Endothelial cell of umbilical vein (primary cell): ENCODE measurements around the gene CHKB. TPM values are rescaled to one million over a fixed set of nuclear protein-coding genes. Genes with fewer than 3 reads are reported as not detected.

Source experiments
- BruUV-seq: library from RNA; stranded (reverse); fragments of 400-500 nt; replicated peaks from 2 replicates; lab custom pipeline; 2021; lab: Mats Ljungman, UMichigan
- CTCF ChIA-PET: fragments of 300-600, 350-600 bp; sonication (Branson Sonifier 250); formaldehyde crosslinking; loops from one replicate; lab custom pipeline; 2021; ENCODE audit warnings: antibody characterized with exemption, inconsistent platforms; lab: Charles Lee
- POLR2A ChIA-PET: fragments of 300-600, 350-600 bp; sonication (Branson Sonifier 250); formaldehyde crosslinking; loops from one replicate; lab custom pipeline; 2021; ENCODE audit warnings: antibody characterized with exemption, inconsistent platforms; lab: Charles Lee
- DNase-seq: peaks from one replicate; pipeline ENCODE4 v3.0.0-alpha.2; 2011; ENCODE audit warnings: low read depth, low spot score
- FAIRE-seq: peaks from 2 replicates; lab custom pipeline; 2011; peaks lifted over from hg19 to GRCh38; lab: Jason Lieb, UNC
- H2AFZ ChIP-seq: 2 replicates; pipeline ENCODE4 v1.6.0; 2012; ENCODE audit warnings: low read depth, low read length, control low read depth, inconsistent platforms
- H3K27ac ChIP-seq: 2 replicates; pipeline ENCODE4 v1.5.1; 2011; ENCODE audit warnings: low read depth, mild to moderate bottlenecking, control low read depth, low read length, moderate library complexity; ENCODE audit not compliant: insufficient read depth
- H3K27me3 ChIP-seq, 2 experiments: 2 replicates each; pipeline versions ENCODE4 v1.6.0 to v1.6.1; 2011; ENCODE audit warnings: low read length in 2 of 2, mixed read lengths in 1 of 2; ENCODE audit not compliant: control insufficient read depth in 2 of 2, insufficient read depth in 2 of 2
- H3K36me3 ChIP-seq, 2 experiments: 2 replicates in 1 of 2; 3 replicates in 1 of 2; pipeline ENCODE4 v1.5.1; 2011; ENCODE audit warnings: low read length in 2 of 2, mild to moderate bottlenecking in 1 of 2, moderate library complexity in 1 of 2; ENCODE audit not compliant: control insufficient read depth in 2 of 2, insufficient read depth in 2 of 2; ENCODE audit errors: extremely low read depth in 1 of 2
- H3K4me1 ChIP-seq: 3 replicates; pipeline ENCODE4 v1.5.1; 2011; ENCODE audit warnings: mild to moderate bottlenecking, low read length; ENCODE audit not compliant: control insufficient read depth, insufficient read depth; ENCODE audit errors: extremely low read depth
- H3K4me2 ChIP-seq: 2 replicates; pipeline ENCODE4 v1.6.1; 2011; ENCODE audit warnings: low read length, control low read depth, mixed read lengths; ENCODE audit not compliant: insufficient read depth
- H3K4me3 ChIP-seq, 3 experiments: fragments of 200-600 bp in 1 of 3; sonication (generic), shearing (Covaris generic) in 1 of 3; replicated peaks in 1 of 3; 2 replicates each; pipeline ENCODE4 v1.5.1; 2011 to 2016; ENCODE audit warnings: control low read depth in 3 of 3, low read length in 3 of 3, mild to moderate bottlenecking in 2 of 3, inconsistent platforms in 1 of 3, low read depth in 1 of 3, moderate library complexity in 1 of 3; ENCODE audit not compliant: insufficient read depth in 1 of 3
- H3K79me2 ChIP-seq: 2 replicates; pipeline ENCODE4 v1.6.0; 2012; ENCODE audit warnings: low read length, inconsistent platforms; ENCODE audit not compliant: control insufficient read depth, insufficient read depth
- H3K9ac ChIP-seq: replicated peaks from 2 replicates; pipeline ENCODE3; 2011; ENCODE audit warnings: low read length, control low read depth; ENCODE audit not compliant: insufficient read depth; ENCODE audit errors: extremely low read depth
- H3K9me1 ChIP-seq: replicated peaks from 3 replicates; pipeline ENCODE4 v1.6.0; 2011; ENCODE audit warnings: mild to moderate bottlenecking, low read length; ENCODE audit not compliant: control insufficient read depth, insufficient read depth; ENCODE audit errors: extremely low read depth
- H3K9me3 ChIP-seq: replicated peaks from 2 replicates; pipeline ENCODE4 v1.5.1; 2012; ENCODE audit warnings: low read length, inconsistent platforms; ENCODE audit not compliant: control insufficient read depth, insufficient read depth
- H4K20me1 ChIP-seq: replicated peaks from 2 replicates; pipeline ENCODE3; 2011; ENCODE audit warnings: mild to moderate bottlenecking, low read length; ENCODE audit not compliant: control insufficient read depth, insufficient read depth; ENCODE audit errors: extremely low read depth
- CTCF ChIP-seq, 2 donors: IDR thresholded peaks; 1 replicate in 1 of 2; 2 replicates in 1 of 2; pipeline ENCODE4 v1.5.1; 2011; ENCODE audit warnings: low read length in 2 of 2, mild to moderate bottlenecking in 2 of 2, moderate library complexity in 2 of 2, control low read depth in 1 of 2, inconsistent platforms in 1 of 2, low read depth in 1 of 2; ENCODE audit not compliant: insufficient read depth in 1 of 2; ENCODE audit errors: extremely low read depth in 1 of 2
- EZH2 ChIP-seq: IDR thresholded peaks from 2 replicates; pipeline ENCODE4 v1.6.1; 2012; ENCODE audit warnings: borderline replicate concordance, low read depth, mild to moderate bottlenecking, moderate library complexity, low read length, inconsistent platforms; ENCODE audit not compliant: severe bottlenecking
- GATA2 ChIP-seq: IDR thresholded peaks from 2 replicates; pipeline ENCODE4 v1.7.0; 2011; ENCODE audit warnings: low read depth, mild to moderate bottlenecking, moderate library complexity, mixed read lengths, low read length; ENCODE audit not compliant: insufficient read length, insufficient read depth
- JUN ChIP-seq: IDR thresholded peaks from 2 replicates; pipeline ENCODE4 v1.6.1; 2011; ENCODE audit warnings: borderline replicate concordance, low read depth; ENCODE audit not compliant: insufficient read length, insufficient read depth
- MAX ChIP-seq: IDR thresholded peaks from 2 replicates; pipeline ENCODE4 v1.6.1; 2011; ENCODE audit not compliant: insufficient read depth, insufficient read length
- POLR2A ChIP-seq: IDR thresholded peaks from 2 replicates; pipeline ENCODE4 v1.6.1; 2012; ENCODE audit warnings: low read depth, mild to moderate bottlenecking, control low read depth, low read length
- POLR2AphosphoS5 ChIP-seq: IDR thresholded peaks from 2 replicates; pipeline ENCODE4 v1.6.1; 2012; ENCODE audit warnings: low read depth, mild to moderate bottlenecking, control low read depth, low read length, moderate library complexity; ENCODE audit not compliant: insufficient read depth
- dilution Hi-C: fragments of 300-500 bp; cut with MboI; formaldehyde crosslinking; loops from one replicate; pipeline ENCODE4 v1.15.0; 2019; ENCODE audit warnings: low sequenced_read_pairs; ENCODE audit not compliant: extremely low pct_ligation_motif_present
- intact Hi-C: fragments of 100-400 bp; cut with micrococcal nuclease; formaldehyde crosslinking; loops from one replicate; pipeline ENCODE4 v1.10.0; 2022
- polyA plus RNA-seq, 4 experiments: library from polyadenylated mRNA; depleted of rRNA in 3 of 4; stranded (reverse) in 3 of 4; unstranded in 1 of 4; fragments of >200 nt; gene quantifications; 2 replicates each; pipeline versions ENCODE4 v1.2.1 to v1.2.3, GENCODE V29; 2011 to 2012; ENCODE audit warnings: missing spikeins in 1 of 4
- total RNA-seq: library from RNA; stranded (reverse); gene quantifications from 2 replicates; pipeline ENCODE4 v1.2.3, GENCODE V29; 2021

CHKB gene
- total and polyA plus RNA-seq, 2 donors (not counting 3 experiments of a cell fraction or from before 2014, with no cell fraction given): 62.4 to 70.6 TPM

GRCh38 chr22:50546326-50547262 lies 36.1 kb downstream of the CHKB start:
- BruUV-seq: no TSS peak
- no peaks in the 10 kb centered on the region for H4K20me1 ChIP-seq
- H3K4me1 ChIP-seq: no peaks in the 10 kb centered on the region
- FAIRE-seq (no peak), DNase-seq (no peak)
- H3K27ac ChIP-seq: no peak overlapping the region
- H3K27me3 ChIP-seq: peaks cover 27 to 40% of the 10 kb centered on the region in 2 experiments
- no peaks in the 10 kb centered on the region for H3K79me2 ChIP-seq
- dilution Hi-C loops (no loop called here), intact Hi-C loops (no loop called here)
- TF ChIP-seq JUN (no peak), EZH2 (peak; percentile 85), MAX (no peak), POLR2A (no peak), POLR2AphosphoS5 (no peak), GATA2 (no peak), CTCF (IDR thresholded peaks at IDR 0.05; ENCODE audit: extremely low read depth in 1 of 2, insufficient read depth in 1 of 2, low read depth in 1 of 2, low read length in 2 of 2) (no peak)
- no peaks in the 10 kb centered on the region for H3K9me1 ChIP-seq
- CTCF ChIA-PET: interaction anchor here (0.8 to 2.3 kb wide), 7 partner anchors 14 to 74 kb away, joined by 3 to 9 read pairs (median 5); partner anchors contain the start of genes SCO2 and SYCE3
- no peak overlapping the region for H2AFZ ChIP-seq
- no peak overlapping the region for H3K4me2 ChIP-seq
- POLR2A ChIA-PET: no interaction called here
- H3K4me3 ChIP-seq: no peak overlapping the region
- H3K9ac ChIP-seq: no peak overlapping the region
- H3K36me3 ChIP-seq: no peaks in the 10 kb centered on the region
- no peaks in the 10 kb centered on the region for H3K9me3 ChIP-seq
